Suprapubic skin (tissue), 4 donors: ENCODE data around the gene GRIK4. TPM values are rescaled to one million over a fixed set of nuclear protein-coding genes. Genes with fewer than 3 reads are reported as not detected.
A peak's percentile ranks its signal among the peaks of the same experiment; 100 is the strongest.
"Not testable (repeated sequence)": the region's sequence is repeated elsewhere in the genome, so short reads cannot be mapped to it uniquely, and the experiment has no call there.

Source experiments
- DNase-seq, 2 donors: peaks; one replicate each; pipeline ENCODE4 v3.0.0-alpha.2; 2019; ENCODE audit warnings: low spot score in 2 of 2
- H3K27ac ChIP-seq: fragments of 200-600 bp; sonication (generic); one replicate; pipeline ENCODE4 v1.5.1; 2019
- H3K27me3 ChIP-seq: fragments of 200-600 bp; sonication (generic); one replicate; pipeline ENCODE4 v1.5.1; 2019
- H3K36me3 ChIP-seq: fragments of 200-600 bp; sonication (generic); one replicate; pipeline ENCODE4 v1.5.1; 2019
- H3K4me1 ChIP-seq: fragments of 200-600 bp; sonication (generic); one replicate; pipeline ENCODE4 v1.5.1; 2019
- H3K4me3 ChIP-seq: fragments of 200-600 bp; sonication (generic); one replicate; pipeline ENCODE4 v1.5.1; 2019; ENCODE audit warnings: mild to moderate bottlenecking
- H3K9me3 ChIP-seq: fragments of 200-600 bp; sonication (generic); one replicate; pipeline ENCODE4 v1.5.1; 2019
- EP300 ChIP-seq: sonication (generic); formaldehyde crosslinking; IDR thresholded peaks from one replicate; pipeline ENCODE4 v1.6.1; 2017; ENCODE audit warnings: antibody characterized with exemption
- POLR2A ChIP-seq, 2 donors: fragments of 450-650 bp; IDR thresholded peaks; one replicate each; pipeline ENCODE4 v1.6.1; 2017; ENCODE audit warnings: antibody characterized with exemption in 2 of 2, mild to moderate bottlenecking in 2 of 2, moderate library complexity in 2 of 2
- POLR2AphosphoS5 ChIP-seq, 3 donors: sonication (generic); formaldehyde crosslinking; IDR thresholded peaks; one replicate each; pipeline ENCODE4 v1.6.1; 2017; ENCODE audit warnings: antibody characterized with exemption in 3 of 3
- WGBS: methylation state at CpG from one replicate; pipeline ENCODE4 v1.1.5; 2018; 5-methylcytosine and 5-hydroxymethylcytosine counted together
- total RNA-seq, 4 donors: library from RNA; depleted of rRNA; stranded (reverse); fragments of >200 nt; gene quantifications; one replicate each; pipeline ENCODE4 v1.1.0, GENCODE V29; 2016
- TF ChIP-seq, protein P1 (sequence below), 2 donors: fragments of 200-600 bp in 1 of 2; fragments of 450-650 bp in 1 of 2; sonication (generic) in 1 of 2; IDR thresholded peaks; one replicate each; pipeline ENCODE4 v1.5.1; 2016 to 2019; ENCODE audit warnings: antibody characterized with exemption in 2 of 2, mild to moderate bottlenecking in 1 of 2, moderate library complexity in 1 of 2

GRIK4 gene
- total RNA-seq, 4 donors from 2014 or later = 0.24 TPM; not detected in 3

DNA sequence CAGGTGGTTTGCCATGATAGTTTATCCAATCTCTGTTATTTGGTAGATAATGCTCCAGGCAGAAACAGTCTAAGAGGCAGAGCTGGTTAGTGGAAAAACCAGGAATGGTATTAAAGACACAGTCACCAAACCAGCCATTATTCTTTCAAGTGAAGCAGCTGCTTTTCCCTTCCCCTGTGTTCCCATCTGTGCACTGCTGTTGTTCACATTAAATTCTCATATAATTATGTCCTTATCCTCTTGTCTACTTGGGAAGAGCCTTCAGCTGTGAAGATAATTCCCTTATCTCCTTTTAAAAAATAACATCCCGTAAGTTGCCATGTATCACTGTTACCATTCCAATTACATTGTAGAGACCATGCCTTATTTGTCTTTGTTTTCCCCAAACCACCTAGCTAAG is 507.2 kb downstream of the GRIK4 start:
- Histone ChIP-seq H3K27ac (no peak overlapping the region), H3K4me3 (no peak overlapping the region), H3K27me3 (no peaks in the 10 kb centered on the region), H3K36me3 (no peaks in the 10 kb centered on the region), H3K9me3 (no peaks in the 10 kb centered on the region), H3K4me1 (peaks cover 3% of the 10 kb centered on the region)
- WGBS = 80% methylated on average over 1 of the region's 1 CpG
- no peak for TF ChIP-seq EP300
- no peak for TF ChIP-seq POLR2AphosphoS5 (IDR thresholded peaks at IDR 0.05)
- no peak for TF ChIP-seq POLR2A (IDR thresholded peaks at IDR 0.05)
- TF ChIP-seq, protein P1, sequence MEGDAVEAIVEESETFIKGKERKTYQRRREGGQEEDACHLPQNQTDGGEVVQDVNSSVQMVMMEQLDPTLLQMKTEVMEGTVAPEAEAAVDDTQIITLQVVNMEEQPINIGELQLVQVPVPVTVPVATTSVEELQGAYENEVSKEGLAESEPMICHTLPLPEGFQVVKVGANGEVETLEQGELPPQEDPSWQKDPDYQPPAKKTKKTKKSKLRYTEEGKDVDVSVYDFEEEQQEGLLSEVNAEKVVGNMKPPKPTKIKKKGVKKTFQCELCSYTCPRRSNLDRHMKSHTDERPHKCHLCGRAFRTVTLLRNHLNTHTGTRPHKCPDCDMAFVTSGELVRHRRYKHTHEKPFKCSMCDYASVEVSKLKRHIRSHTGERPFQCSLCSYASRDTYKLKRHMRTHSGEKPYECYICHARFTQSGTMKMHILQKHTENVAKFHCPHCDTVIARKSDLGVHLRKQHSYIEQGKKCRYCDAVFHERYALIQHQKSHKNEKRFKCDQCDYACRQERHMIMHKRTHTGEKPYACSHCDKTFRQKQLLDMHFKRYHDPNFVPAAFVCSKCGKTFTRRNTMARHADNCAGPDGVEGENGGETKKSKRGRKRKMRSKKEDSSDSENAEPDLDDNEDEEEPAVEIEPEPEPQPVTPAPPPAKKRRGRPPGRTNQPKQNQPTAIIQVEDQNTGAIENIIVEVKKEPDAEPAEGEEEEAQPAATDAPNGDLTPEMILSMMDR (IDR thresholded peaks at IDR 0.05) = no peak
- DNase-seq = no peak

DNA sequence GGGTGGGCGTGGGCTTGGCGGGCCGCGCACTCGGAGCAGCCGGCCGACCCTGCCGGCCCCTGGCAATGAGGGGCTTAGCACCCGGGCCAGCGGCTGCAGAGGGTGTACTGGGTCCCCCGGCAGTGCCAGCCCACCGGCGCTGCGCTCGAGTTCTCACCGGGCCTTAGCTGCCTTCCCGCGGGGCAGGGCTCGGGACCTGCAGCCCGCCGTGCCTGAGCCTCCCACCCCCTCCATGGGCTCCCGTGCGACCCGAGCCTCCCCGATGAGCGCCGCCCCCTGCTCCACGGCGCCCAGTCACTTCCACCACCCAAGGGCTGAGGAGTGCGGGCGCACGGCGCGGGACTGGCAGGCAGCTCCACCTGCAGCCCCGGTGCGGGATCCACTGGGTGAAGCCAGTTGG is 510.2 kb downstream of the GRIK4 start:
- no CpG with 5 or more reads among the region's 36 CpGs for WGBS
- H3K36me3 ChIP-seq, H3K27ac ChIP-seq: not testable (repeated sequence)

GRCh38 chr11:121023848-121024751 is 512.6 kb downstream of the GRIK4 start, which contains the start of gene TBCEL:
TBCEL (plus strand) TSS chr11:121024102; CDS start chr11:121045691, 21,589 bp downstream.
- H3K27me3 ChIP-seq = no peaks in the 10 kb centered on the region
- peak within 1 kb of the TSS; percentile 81 for H3K4me3 ChIP-seq
- peaks cover 23% of the 10 kb centered on the region for H3K4me1 ChIP-seq
- no peaks in the 10 kb centered on the region for H3K9me3 ChIP-seq
- DNase-seq = peak; percentile 90 to 93
- TF ChIP-seq POLR2A (IDR thresholded peaks at IDR 0.05) = no peak
- no peak for TF ChIP-seq EP300
- TF ChIP-seq POLR2AphosphoS5 (IDR thresholded peaks at IDR 0.05) = no peak
- peak within 1 kb of the TSS; percentile 66 for H3K27ac ChIP-seq
- WGBS = 3% methylated on average over 9 of the region's 54 CpGs
- H3K36me3 ChIP-seq = no peaks in the 10 kb centered on the region

More for the DNA sequence above, 510.2 kb downstream of the GRIK4 start:
- H3K4me1 ChIP-seq = peaks cover 23% of the 10 kb centered on the region
- H3K27me3 ChIP-seq, H3K4me3 ChIP-seq, H3K9me3 ChIP-seq, DNase-seq: not testable (repeated sequence)

DNA sequence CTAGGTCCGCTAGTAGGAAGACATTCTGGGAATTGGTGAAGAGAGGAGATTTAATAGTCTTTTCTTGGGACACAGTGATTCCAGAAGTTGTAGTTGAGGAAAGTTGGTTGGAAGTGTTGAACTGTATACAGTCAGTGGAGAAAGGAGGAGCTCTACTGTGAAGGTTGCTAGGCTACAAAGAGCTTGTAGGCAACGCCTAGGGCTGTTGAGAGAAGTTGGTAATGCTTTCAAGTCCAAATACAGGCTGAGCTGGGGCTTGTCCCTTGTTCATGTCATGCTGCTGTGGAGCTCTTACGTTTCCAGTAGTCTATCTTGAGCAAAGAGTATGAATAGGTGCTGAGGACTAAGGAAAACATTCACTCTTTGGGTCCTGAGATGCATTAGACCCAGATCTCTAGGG is 513.4 kb downstream of the GRIK4 start:
- H3K27ac ChIP-seq = no peak overlapping the region
- H3K4me3 ChIP-seq = peak overlapping the region; percentile 81
- WGBS = 42% methylated on average over 3 of the region's 3 CpGs
- no peak for DNase-seq
- H3K27me3 ChIP-seq = no peaks in the 10 kb centered on the region
- no peak for TF ChIP-seq EP300
- TF ChIP-seq POLR2A (IDR thresholded peaks at IDR 0.05) = no peak
- no peak for TF ChIP-seq POLR2AphosphoS5 (IDR thresholded peaks at IDR 0.05)
- TF ChIP-seq, protein P1 (IDR thresholded peaks at IDR 0.05) = no peak
- peaks cover 23% of the 10 kb centered on the region for H3K4me1 ChIP-seq
- H3K36me3 ChIP-seq = no peaks in the 10 kb centered on the region
- H3K9me3 ChIP-seq = no peaks in the 10 kb centered on the region

DNA sequence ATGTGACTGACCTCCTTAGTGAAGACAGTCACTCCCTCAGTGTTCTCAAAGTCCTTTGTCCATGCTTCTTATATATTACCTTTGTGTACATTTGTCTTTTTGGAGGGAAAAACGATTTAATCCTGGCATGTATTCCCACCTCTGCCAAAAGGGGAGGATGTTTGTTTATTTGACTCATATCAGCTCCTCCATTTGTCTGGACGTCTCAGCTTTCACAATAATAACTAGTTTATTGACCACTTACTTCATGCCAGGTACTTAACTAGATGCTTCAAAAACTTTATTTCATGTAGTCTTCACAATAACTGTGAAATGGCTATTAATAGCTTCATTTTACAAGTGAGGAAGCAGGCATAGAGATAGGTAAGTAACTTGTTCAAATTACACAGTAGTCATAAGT is 517.6 kb downstream of the GRIK4 start:
- TF ChIP-seq, protein P1 (IDR thresholded peaks at IDR 0.05) = no peak
- no peak for TF ChIP-seq POLR2A (IDR thresholded peaks at IDR 0.05)
- TF ChIP-seq POLR2AphosphoS5 (IDR thresholded peaks at IDR 0.05) = no peak
- TF ChIP-seq EP300 = no peak
- H3K9me3 ChIP-seq = no peaks in the 10 kb centered on the region
- no peak overlapping the region for H3K4me3 ChIP-seq
- WGBS = 60% methylated on average over 2 of the region's 2 CpGs
- no peak overlapping the region for H3K27ac ChIP-seq
- H3K27me3 ChIP-seq = no peaks in the 10 kb centered on the region
- DNase-seq = no peak
- H3K36me3 ChIP-seq = no peaks in the 10 kb centered on the region
- H3K4me1 ChIP-seq = peaks cover 17% of the 10 kb centered on the region

- no peak for DNase-seq
- no peaks in the 10 kb centered on the region for H3K9me3 ChIP-seq
- TF ChIP-seq POLR2AphosphoS5 (IDR thresholded peaks at IDR 0.05) (no peak), POLR2A (IDR thresholded peaks at IDR 0.05) (no peak)
- H3K36me3 ChIP-seq = no peaks in the 10 kb centered on the region
- no peak overlapping the region for H3K27ac ChIP-seq
- no peaks in the 10 kb centered on the region for H3K27me3 ChIP-seq
- no peak overlapping the region for H3K4me3 ChIP-seq
- 72% methylated on average over 3 of the region's 3 CpGs for WGBS
- peaks cover 10% of the 10 kb centered on the region for H3K4me1 ChIP-seq
Measured at GRCh38 chr11:121029813-121030445, 518.4 kb downstream of the GRIK4 start.
